Transverse colon (tissue), 3 donors: Measurements from ENCODE around the gene PLXND1.

Experiments used
- CTCF ChIP-seq, 5 experiments: fragments of 200-600 bp in 3 of 5; fragments of 450-650 bp in 2 of 5; sonication (generic) in 3 of 5; IDR thresholded peaks; 1 replicate in 2 of 5; 2 replicates in 3 of 5; pipeline ENCODE4 v1.5.1; 2016 to 2017; ENCODE audit warnings: antibody characterized with exemption in 5 of 5, inconsistent platforms in 3 of 5, mild to moderate bottlenecking in 2 of 5, moderate library complexity in 1 of 5
- EP300 ChIP-seq: sonication (generic); formaldehyde crosslinking; IDR thresholded peaks from one replicate; pipeline ENCODE4 v1.6.1; 2017; ENCODE audit warnings: antibody characterized with exemption, low read depth

DNA sequence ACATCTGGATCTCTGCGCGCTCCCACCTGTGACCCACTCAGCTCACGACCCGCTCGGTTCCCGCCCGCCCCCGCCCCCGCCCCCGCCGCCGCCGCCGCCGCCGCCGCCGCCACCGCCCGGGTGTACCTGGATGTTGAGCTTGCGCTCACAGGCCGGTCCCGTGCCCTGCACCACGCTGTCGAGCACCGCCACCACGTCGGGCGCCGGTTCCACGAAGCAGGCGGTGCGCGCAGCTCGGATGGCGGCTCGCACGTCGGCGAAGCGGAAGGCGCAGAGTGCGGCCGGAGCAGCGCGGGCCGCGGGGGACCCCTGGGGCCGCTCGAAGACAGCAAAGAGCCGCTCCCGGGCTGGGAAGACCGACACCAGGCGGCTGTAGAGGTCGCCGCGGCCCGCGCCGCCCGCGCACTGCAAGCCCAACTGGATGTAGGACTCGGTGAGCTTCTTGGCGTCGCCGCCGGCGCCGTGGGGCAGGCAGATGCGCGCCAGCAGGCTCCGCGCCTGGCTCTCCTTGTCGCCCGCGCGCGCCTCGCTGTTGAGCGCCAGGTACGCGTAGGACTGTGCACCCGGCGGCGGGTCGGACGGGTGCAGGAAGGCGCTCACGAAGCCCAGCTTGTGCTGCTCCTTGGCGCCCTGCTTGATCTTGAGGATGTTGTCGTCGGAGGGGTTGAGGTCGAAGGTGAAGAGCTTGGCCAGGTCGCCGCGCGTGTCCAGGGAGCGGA is 1.1 kb downstream of the PLXND1 start:
- TF ChIP-seq CTCF (IDR thresholded peaks at IDR 0.05) (no peak), EP300 (no peak)
